ENCODE measurements around the gene ADORA1. TPM values are rescaled to one million over a fixed set of nuclear protein-coding genes. Genes with fewer than 3 reads are reported as not detected.
A peak's percentile ranks its signal among the peaks of the same experiment; 100 is the strongest.

The ADORA1 gene
- total and polyA plus RNA-seq, 4 donors = 0.71 to 2.5 TPM; not detected in 2

DNA sequence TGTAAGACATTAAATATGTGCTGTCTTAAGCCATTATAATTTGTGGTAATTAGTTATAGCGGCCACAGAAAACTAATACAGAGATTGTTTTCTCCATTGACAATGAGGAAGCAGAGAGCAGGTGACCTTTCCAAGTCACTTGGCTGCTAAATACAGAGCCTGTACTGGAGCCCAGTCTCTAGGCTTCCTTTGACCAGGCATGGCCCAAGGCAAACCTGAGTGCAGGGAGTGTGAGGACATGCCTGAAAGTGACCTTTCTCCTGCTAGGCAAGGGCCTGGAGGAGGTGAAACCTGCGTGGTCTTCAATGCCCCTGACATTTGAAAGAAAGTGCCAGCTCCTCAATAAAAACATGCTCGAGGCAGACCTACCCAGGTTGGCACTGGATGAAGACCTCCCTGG lies 71.5 kb downstream of the ADORA1 start:
- Histone ChIP-seq H3K27me3 (ENCODE audit: control insufficient read depth in 1 of 2, insufficient read depth in 2 of 2, low read length in 1 of 2) (peaks cover 0 to 2% of the 10 kb centered on the region in 2 donors), H3K27ac (ENCODE audit: low read depth in 1 of 2, low read length in 2 of 2) (no peak overlapping the region)
- intact Hi-C loops (cut with DNase I) = no loop called here

GRCh38 chr1:203199481-203199815 lies 71.9 kb downstream of the ADORA1 start:
- ATAC-seq (ENCODE audit: low FRiP score) = no peak
- H3K4me1 ChIP-seq (ENCODE audit: control insufficient read depth in 1 of 2, insufficient read depth in 2 of 2, low read length in 2 of 2) = no peaks in the 10 kb centered on the region
- intact Hi-C loops (cut with DNase I) = no loop called here
- peak in 1 of 2 donors; percentile 42 for DNase-seq
- H3K4me3 ChIP-seq (ENCODE audit: low read length in 2 of 2) = no peak overlapping the region
- H3K36me3 ChIP-seq (ENCODE audit: control insufficient read depth in 1 of 2, insufficient read depth in 2 of 2, low read length in 1 of 2) = no peaks in the 10 kb centered on the region
- H3K27me3 ChIP-seq (ENCODE audit: control insufficient read depth in 1 of 2, insufficient read depth in 2 of 2, low read length in 1 of 2) = peaks cover 0 to 2% of the 10 kb centered on the region in 2 donors
- WGBS, 2 donors = 82 to 84% methylated on average over 6 of the region's 6 CpGs
- no peak overlapping the region for H3K27ac ChIP-seq (ENCODE audit: low read depth in 1 of 2, low read length in 2 of 2)
- no peaks in the 10 kb centered on the region for H3K9me3 ChIP-seq (ENCODE audit: control insufficient read depth, low read length)

More for the DNA sequence above, 71.5 kb downstream of the ADORA1 start:
- no peaks in the 10 kb centered on the region for H3K4me1 ChIP-seq (ENCODE audit: control insufficient read depth in 1 of 2, insufficient read depth in 2 of 2, low read length in 2 of 2)
- H3K4me3 ChIP-seq (ENCODE audit: low read length in 2 of 2) = no peak overlapping the region
- DNase-seq = no peak
- WGBS, 2 donors = 86 to 95% methylated on average over 3 of the region's 3 CpGs
- H3K36me3 ChIP-seq (ENCODE audit: control insufficient read depth in 1 of 2, insufficient read depth in 2 of 2, low read length in 1 of 2) = no peaks in the 10 kb centered on the region
- no peak for ATAC-seq (ENCODE audit: low FRiP score)
- no peaks in the 10 kb centered on the region for H3K9me3 ChIP-seq (ENCODE audit: control insufficient read depth, low read length)

DNA sequence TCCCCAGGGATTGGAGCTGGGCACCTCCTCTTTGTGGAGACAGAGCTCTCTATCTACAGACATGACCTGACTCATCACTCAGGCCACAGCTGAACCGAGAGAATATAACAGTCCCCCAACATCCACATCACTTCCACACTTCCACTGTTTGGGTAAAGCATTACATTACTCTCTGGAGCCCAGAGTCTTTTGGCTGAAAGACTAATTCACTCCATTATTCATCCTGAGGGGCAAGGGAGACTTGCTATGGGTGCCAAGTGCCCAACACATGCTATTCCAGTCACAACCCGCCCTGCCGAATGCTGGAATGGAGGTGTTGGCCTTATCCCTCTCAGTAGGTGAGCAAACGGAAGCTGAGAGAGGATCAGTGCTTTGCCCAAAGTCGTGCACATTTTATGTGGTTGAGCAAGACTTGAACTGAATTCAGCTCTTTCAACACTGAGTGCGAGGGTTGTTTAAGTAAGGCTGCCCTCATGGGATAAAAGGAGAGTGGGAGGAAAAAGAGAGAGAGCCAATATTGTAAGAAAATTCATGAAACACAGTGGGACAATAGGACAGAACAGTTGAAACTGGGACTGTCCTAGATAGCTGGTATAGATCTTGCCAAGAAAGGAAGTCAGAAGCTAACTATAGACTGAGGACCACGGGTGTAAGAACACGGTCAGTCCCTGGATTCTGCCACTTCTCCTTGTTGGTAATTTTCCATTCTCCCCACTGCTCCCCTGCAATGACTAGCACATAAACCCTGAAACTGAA lies 72.5 kb downstream of the ADORA1 start:
- ATAC-seq (ENCODE audit: low FRiP score) (peak; percentile 51), DNase-seq (peak; percentile 70 to 76)
- Histone ChIP-seq H3K36me3 (ENCODE audit: control insufficient read depth in 1 of 2, insufficient read depth in 2 of 2, low read length in 1 of 2) (no peaks in the 10 kb centered on the region), H3K4me1 (ENCODE audit: control insufficient read depth in 1 of 2, insufficient read depth in 2 of 2, low read length in 2 of 2) (no peaks in the 10 kb centered on the region), H3K4me3 (ENCODE audit: low read length in 2 of 2) (no peak overlapping the region), H3K9me3 (ENCODE audit: control insufficient read depth, low read length) (no peaks in the 10 kb centered on the region), H3K27me3 (ENCODE audit: control insufficient read depth in 1 of 2, insufficient read depth in 2 of 2, low read length in 1 of 2) (peaks cover 0 to 2% of the 10 kb centered on the region in 2 donors), H3K27ac (ENCODE audit: low read depth in 1 of 2, low read length in 2 of 2) (no peak overlapping the region)
- intact Hi-C loops (cut with DNase I) = no loop called here
- 7 to 20% methylated on average over 8 of the region's 8 CpGs for WGBS, 2 donors

DNA sequence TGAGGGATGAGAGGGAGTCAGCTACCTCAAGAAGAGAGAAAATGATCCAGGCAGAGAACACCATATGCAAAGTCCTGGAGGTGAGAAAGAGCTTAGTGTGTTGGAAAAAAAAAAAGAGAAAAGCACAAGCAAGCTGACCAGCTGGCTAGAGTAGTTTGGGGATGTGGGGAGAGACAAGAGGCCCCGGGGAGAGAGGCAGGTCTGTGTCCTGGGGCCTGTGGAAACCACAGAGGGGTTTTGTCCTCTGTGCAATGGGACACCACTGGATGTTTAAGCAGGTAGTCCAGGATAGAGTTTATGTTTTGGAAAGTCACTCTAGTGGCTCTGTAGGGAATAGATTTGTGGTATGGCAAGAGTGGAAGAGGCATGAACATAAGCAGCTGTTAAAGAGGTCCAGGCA lies 73.4 kb downstream of the ADORA1 start:
- no peaks in the 10 kb centered on the region for H3K9me3 ChIP-seq (ENCODE audit: control insufficient read depth, low read length)

DNA sequence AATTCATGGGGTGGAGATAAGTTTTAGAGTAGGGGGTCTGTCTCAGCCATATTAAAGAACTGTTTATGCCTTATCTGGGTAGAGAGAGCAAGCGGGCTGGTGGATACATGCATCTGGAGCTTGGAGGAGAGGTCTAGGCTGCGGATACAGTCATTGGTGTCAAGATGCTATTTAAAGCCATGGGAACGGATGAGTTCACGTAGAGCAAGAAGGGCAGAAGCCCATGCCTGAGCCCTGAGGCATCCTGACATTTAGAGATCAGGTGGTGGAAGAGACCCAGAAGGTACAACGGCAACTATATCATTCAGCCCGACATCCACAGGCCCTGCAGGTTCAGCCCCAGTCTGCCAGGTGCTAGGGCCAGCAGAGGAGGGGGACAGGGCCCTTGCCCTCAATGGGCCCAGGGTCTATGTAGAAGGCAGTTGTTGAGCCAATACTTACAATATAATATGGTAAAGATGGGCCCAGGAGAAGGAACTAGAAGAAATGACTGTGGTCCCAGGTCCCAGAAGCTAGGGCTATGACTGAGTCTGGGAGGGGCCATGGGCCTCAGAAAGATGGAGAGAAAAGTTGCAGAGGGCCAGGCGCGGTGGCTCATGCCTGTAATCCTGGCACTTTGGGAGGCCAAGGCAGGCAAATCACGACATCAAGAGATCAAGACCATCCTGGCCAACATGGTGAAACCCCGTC lies 74.1 kb downstream of the ADORA1 start:
- no peak overlapping the region for H3K27ac ChIP-seq (ENCODE audit: low read depth in 1 of 2, low read length in 2 of 2)
- 88 to 97% methylated on average over 10 of the region's 10 CpGs for WGBS, 2 donors

More for the DNA sequence above, 73.4 kb downstream of the ADORA1 start:
- intact Hi-C loops (cut with DNase I) = no loop called here
- H3K27ac ChIP-seq (ENCODE audit: low read depth in 1 of 2, low read length in 2 of 2) = no peak overlapping the region
- ATAC-seq (ENCODE audit: low FRiP score) = no peak
- DNase-seq = no peak
- 67 to 78% methylated on average over 1 of the region's 1 CpG for WGBS, 2 donors
- H3K27me3 ChIP-seq (ENCODE audit: control insufficient read depth in 1 of 2, insufficient read depth in 2 of 2, low read length in 1 of 2) = peaks cover 0 to 2% of the 10 kb centered on the region in 2 donors
- no peak overlapping the region for H3K4me3 ChIP-seq (ENCODE audit: low read length in 2 of 2)
- no peaks in the 10 kb centered on the region for H3K36me3 ChIP-seq (ENCODE audit: control insufficient read depth in 1 of 2, insufficient read depth in 2 of 2, low read length in 1 of 2)
- H3K4me1 ChIP-seq (ENCODE audit: control insufficient read depth in 1 of 2, insufficient read depth in 2 of 2, low read length in 2 of 2) = no peaks in the 10 kb centered on the region

DNA sequence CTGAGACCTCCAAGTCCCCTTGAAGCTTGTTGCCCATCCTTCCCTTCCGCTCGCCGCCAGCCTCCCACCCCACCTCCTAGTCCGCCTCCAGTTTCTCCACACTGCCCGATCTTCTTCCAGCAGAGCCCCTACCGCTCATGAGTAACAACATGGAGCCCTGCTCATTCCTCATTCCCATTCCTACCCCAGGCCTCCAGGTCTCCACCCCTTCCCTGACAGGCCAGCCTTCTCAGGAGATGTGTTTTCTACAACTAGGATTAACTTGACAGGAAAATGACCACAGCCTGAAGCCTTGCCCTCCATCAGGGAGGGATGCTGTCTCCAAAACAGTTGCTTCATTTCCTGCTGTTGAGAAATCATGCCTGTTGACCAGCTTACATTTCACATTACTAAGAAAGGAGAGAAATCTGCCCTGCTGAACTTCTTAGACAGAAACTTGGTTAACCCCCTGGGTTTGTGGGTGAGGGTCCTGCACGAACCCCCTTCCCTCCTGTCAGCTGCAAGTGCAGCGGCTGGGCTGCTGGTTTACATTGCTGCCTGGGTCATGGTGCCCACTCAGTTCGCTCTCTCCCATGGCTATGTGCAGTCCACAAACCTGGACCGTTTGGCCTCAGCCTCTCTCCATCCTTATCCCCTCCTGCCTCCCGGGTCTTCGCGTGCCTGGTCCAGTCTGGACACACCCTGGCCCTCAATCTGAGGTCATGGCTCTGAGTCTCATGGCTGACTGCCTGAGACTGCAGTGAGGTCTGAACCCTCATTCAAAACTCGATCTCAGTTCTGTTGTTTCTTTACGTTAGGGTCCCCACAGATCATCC lies 75.1 kb downstream of the ADORA1 start:
- WGBS, 2 donors = 87 to 91% methylated on average over 15 of the region's 15 CpGs
- no peak overlapping the region for H3K27ac ChIP-seq (ENCODE audit: low read depth in 1 of 2, low read length in 2 of 2)

More for the DNA sequence above, 74.1 kb downstream of the ADORA1 start:
- DNase-seq (no peak), ATAC-seq (ENCODE audit: low FRiP score) (no peak)
- Histone ChIP-seq H3K4me3 (ENCODE audit: low read length in 2 of 2) (no peak overlapping the region), H3K27me3 (ENCODE audit: control insufficient read depth in 1 of 2, insufficient read depth in 2 of 2, low read length in 1 of 2) (peaks cover 0 to 2% of the 10 kb centered on the region in 2 donors), H3K4me1 (ENCODE audit: control insufficient read depth in 1 of 2, insufficient read depth in 2 of 2, low read length in 2 of 2) (no peaks in the 10 kb centered on the region), H3K36me3 (ENCODE audit: control insufficient read depth in 1 of 2, insufficient read depth in 2 of 2, low read length in 1 of 2) (no peaks in the 10 kb centered on the region), H3K9me3 (ENCODE audit: control insufficient read depth, low read length) (no peaks in the 10 kb centered on the region)
- intact Hi-C loops (cut with DNase I) = no loop called here

DNA sequence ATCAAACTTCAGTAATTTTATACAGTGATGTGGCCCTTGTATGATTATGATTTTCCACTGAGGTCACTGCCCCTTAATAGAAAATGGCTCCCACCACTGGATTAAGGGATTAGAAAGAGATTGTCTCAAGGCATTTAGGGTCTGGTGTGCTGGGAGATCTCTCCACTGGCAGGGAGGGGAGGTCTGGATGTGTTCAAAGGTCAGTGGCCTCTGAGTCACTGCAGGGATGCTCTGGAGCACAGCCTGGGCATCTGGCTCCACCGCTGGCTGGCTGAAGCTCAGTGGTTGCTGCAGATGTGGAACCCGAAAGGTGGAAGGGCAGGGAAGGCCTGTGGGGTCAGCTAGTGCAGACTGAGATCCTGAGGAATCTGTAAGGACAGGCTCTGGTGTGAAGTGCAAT lies 77.2 kb downstream of the ADORA1 start:
- WGBS, 2 donors = 90 to 93% methylated on average over 2 of the region's 2 CpGs
- intact Hi-C loops (cut with DNase I) = no loop called here
- DNase-seq = no peak

More for the DNA sequence above, 75.1 kb downstream of the ADORA1 start:
- Histone ChIP-seq H3K27me3 (ENCODE audit: control insufficient read depth in 1 of 2, insufficient read depth in 2 of 2, low read length in 1 of 2) (peaks cover 0 to 2% of the 10 kb centered on the region in 2 donors), H3K36me3 (ENCODE audit: control insufficient read depth in 1 of 2, insufficient read depth in 2 of 2, low read length in 1 of 2) (no peaks in the 10 kb centered on the region), H3K4me1 (ENCODE audit: control insufficient read depth in 1 of 2, insufficient read depth in 2 of 2, low read length in 2 of 2) (no peaks in the 10 kb centered on the region), H3K9me3 (ENCODE audit: control insufficient read depth, low read length) (no peaks in the 10 kb centered on the region), H3K4me3 (ENCODE audit: low read length in 2 of 2) (no peak overlapping the region)
- intact Hi-C loops (cut with DNase I) = no loop called here
- DNase-seq = peak; percentile 71 to 78
- peak; percentile 72 for ATAC-seq (ENCODE audit: low FRiP score)

GRCh38 chr1:203206129-203206687 lies 78.7 kb downstream of the ADORA1 start:
- H3K36me3 ChIP-seq (ENCODE audit: control insufficient read depth in 1 of 2, insufficient read depth in 2 of 2, low read length in 1 of 2) = no peaks in the 10 kb centered on the region
- DNase-seq (no peak), ATAC-seq (ENCODE audit: low FRiP score) (no peak)
- no peaks in the 10 kb centered on the region for H3K4me1 ChIP-seq (ENCODE audit: control insufficient read depth in 1 of 2, insufficient read depth in 2 of 2, low read length in 2 of 2)
- H3K27ac ChIP-seq (ENCODE audit: low read depth in 1 of 2, low read length in 2 of 2) = no peak overlapping the region
- 73 to 88% methylated on average over 5 of the region's 5 CpGs for WGBS, 2 donors
- no peaks in the 10 kb centered on the region for H3K27me3 ChIP-seq (ENCODE audit: control insufficient read depth in 1 of 2, insufficient read depth in 2 of 2, low read length in 1 of 2)
- H3K4me3 ChIP-seq (ENCODE audit: low read length in 2 of 2) = no peak overlapping the region
- intact Hi-C loops (cut with DNase I) = no loop called here
- H3K9me3 ChIP-seq (ENCODE audit: control insufficient read depth, low read length) = no peaks in the 10 kb centered on the region

More for the DNA sequence above, 77.2 kb downstream of the ADORA1 start:
- Histone ChIP-seq H3K4me1 (ENCODE audit: control insufficient read depth in 1 of 2, insufficient read depth in 2 of 2, low read length in 2 of 2) (no peaks in the 10 kb centered on the region), H3K27ac (ENCODE audit: low read depth in 1 of 2, low read length in 2 of 2) (no peak overlapping the region), H3K4me3 (ENCODE audit: low read length in 2 of 2) (no peak overlapping the region), H3K36me3 (ENCODE audit: control insufficient read depth in 1 of 2, insufficient read depth in 2 of 2, low read length in 1 of 2) (no peaks in the 10 kb centered on the region), H3K9me3 (ENCODE audit: control insufficient read depth, low read length) (no peaks in the 10 kb centered on the region), H3K27me3 (ENCODE audit: control insufficient read depth in 1 of 2, insufficient read depth in 2 of 2, low read length in 1 of 2) (peaks cover 0 to 2% of the 10 kb centered on the region in 2 donors)
- no peak for ATAC-seq (ENCODE audit: low FRiP score)

Data from aorta (tissue), 5 donors.